ENCODE results near the gene ACTBL2. TPM values are rescaled to one million over a fixed set of nuclear protein-coding genes. Genes with fewer than 3 reads are reported as not detected.

ACTBL2 gene
- total RNA-seq, 1 experiment from 2014 or later, result 0.11 TPM

- BruUV-seq (replicated peaks), result no TSS peak
- no peak for TF ChIP-seq EZH2phosphoT487 (IDR thresholded peaks at IDR 0.05; ENCODE audit: borderline replicate concordance, low read length)
- TF ChIP-seq, protein P1, sequence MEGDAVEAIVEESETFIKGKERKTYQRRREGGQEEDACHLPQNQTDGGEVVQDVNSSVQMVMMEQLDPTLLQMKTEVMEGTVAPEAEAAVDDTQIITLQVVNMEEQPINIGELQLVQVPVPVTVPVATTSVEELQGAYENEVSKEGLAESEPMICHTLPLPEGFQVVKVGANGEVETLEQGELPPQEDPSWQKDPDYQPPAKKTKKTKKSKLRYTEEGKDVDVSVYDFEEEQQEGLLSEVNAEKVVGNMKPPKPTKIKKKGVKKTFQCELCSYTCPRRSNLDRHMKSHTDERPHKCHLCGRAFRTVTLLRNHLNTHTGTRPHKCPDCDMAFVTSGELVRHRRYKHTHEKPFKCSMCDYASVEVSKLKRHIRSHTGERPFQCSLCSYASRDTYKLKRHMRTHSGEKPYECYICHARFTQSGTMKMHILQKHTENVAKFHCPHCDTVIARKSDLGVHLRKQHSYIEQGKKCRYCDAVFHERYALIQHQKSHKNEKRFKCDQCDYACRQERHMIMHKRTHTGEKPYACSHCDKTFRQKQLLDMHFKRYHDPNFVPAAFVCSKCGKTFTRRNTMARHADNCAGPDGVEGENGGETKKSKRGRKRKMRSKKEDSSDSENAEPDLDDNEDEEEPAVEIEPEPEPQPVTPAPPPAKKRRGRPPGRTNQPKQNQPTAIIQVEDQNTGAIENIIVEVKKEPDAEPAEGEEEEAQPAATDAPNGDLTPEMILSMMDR (conservative IDR thresholded peaks at IDR 0.05; ENCODE audit: low read depth, low read length), result no peak
- TF ChIP-seq EZH2 (IDR thresholded peaks at IDR 0.05; ENCODE audit: low read length, unreplicated experiment), result no peak
- H3K4me1 ChIP-seq (ENCODE audit: insufficient read depth, low read length), result peaks cover 29% of the 10 kb centered on the region
- ChIA-PET POLR2A (ENCODE audit: unreplicated experiment) (no interaction called here), CTCF (no interaction called here)
- intact Hi-C loops (cut with micrococcal nuclease), result loop anchor here (5.0 kb wide), 1 partner anchor 151 kb away; no protein-coding TSS in a partner anchor
- no peak overlapping the region for H2AFZ ChIP-seq (ENCODE audit: low read length)
- no peaks in the 10 kb centered on the region for H3K36me3 ChIP-seq (ENCODE audit: low read depth, low read length)
- ATAC-seq (no peak), DNase-seq (peak; percentile 21)
- no peak overlapping the region for H3K4me2 ChIP-seq (ENCODE audit: low read length)
- H3K27me3 ChIP-seq (ENCODE audit: low read length), result no peaks in the 10 kb centered on the region
- H3K79me2 ChIP-seq (ENCODE audit: low read length), result no peaks in the 10 kb centered on the region
- no peak overlapping the region for H3K4me3 ChIP-seq (ENCODE audit: low read length)
- H3K9me2 ChIP-seq (replicated peaks; ENCODE audit: low read length), result no peaks in the 10 kb centered on the region
- H4K20me1 ChIP-seq (ENCODE audit: low read length), result no peaks in the 10 kb centered on the region
- H3F3A ChIP-seq (ENCODE audit: low read length, unreplicated experiment), result no peaks in the 10 kb centered on the region
- no peak overlapping the region for H3K27ac ChIP-seq (ENCODE audit: low read length)
- no peak overlapping the region for H3K9ac ChIP-seq (ENCODE audit: low read length)
- no peaks in the 10 kb centered on the region for H3K9me3 ChIP-seq (ENCODE audit: low read length)
Measured at GRCh38 chr5:57501414-57502201, 19.0 kb upstream of the ACTBL2 start.

- peak overlapping the region; percentile 58 for H3K9ac ChIP-seq (ENCODE audit: low read length)
Measured at GRCh38 chr5:57499262-57500050, 16.8 kb upstream of the ACTBL2 start.

More at GRCh38 chr5:57499262-57500050, 16.8 kb upstream of the ACTBL2 start:
- POLR2A ChIA-PET (ENCODE audit: unreplicated experiment), result interaction anchor here (0.5 kb wide), 1 partner anchor 712 kb away, joined by 3 read pairs; no protein-coding TSS in a partner anchor
- CTCF ChIA-PET, result interaction anchor here (0.6 to 1.7 kb wide), 8 partner anchors 34 to 961 kb away, joined by 3 to 8 read pairs (median 3); no protein-coding TSS in a partner anchor
- Histone ChIP-seq H3K9me2 (replicated peaks; ENCODE audit: low read length) (no peaks in the 10 kb centered on the region), H3K4me1 (ENCODE audit: insufficient read depth, low read length) (peaks cover 35% of the 10 kb centered on the region), H3K36me3 (ENCODE audit: low read depth, low read length) (no peaks in the 10 kb centered on the region), H3F3A (ENCODE audit: low read length, unreplicated experiment) (no peaks in the 10 kb centered on the region), H3K4me2 (ENCODE audit: low read length) (peak overlapping the region; percentile 40), H2AFZ (ENCODE audit: low read length) (peak overlapping the region; percentile 35), H3K27ac (ENCODE audit: low read length) (no peak overlapping the region), H4K20me1 (ENCODE audit: low read length) (no peaks in the 10 kb centered on the region), H3K27me3 (ENCODE audit: low read length) (no peaks in the 10 kb centered on the region), H3K9me3 (ENCODE audit: low read length) (no peaks in the 10 kb centered on the region), H3K4me3 (ENCODE audit: low read length) (peak overlapping the region; percentile 19; the same call in 1 of the 2 replicates), H3K79me2 (ENCODE audit: low read length) (no peaks in the 10 kb centered on the region)
- no TSS peak for BruUV-seq (replicated peaks)
- TF ChIP-seq EZH2 (IDR thresholded peaks at IDR 0.05; ENCODE audit: low read length, unreplicated experiment) (no peak), EZH2phosphoT487 (IDR thresholded peaks at IDR 0.05; ENCODE audit: borderline replicate concordance, low read length) (no peak)
- TF ChIP-seq, protein P1 (conservative IDR thresholded peaks at IDR 0.05; ENCODE audit: low read depth, low read length), result peak; percentile 77
- ATAC-seq (peak; percentile 41; the same call in 1 of the 2 replicates), DNase-seq (peak; percentile 71)
- intact Hi-C loops (cut with micrococcal nuclease), result loop anchor here (1.0 to 5.0 kb wide), 6 partner anchors 117 to 963 kb away; no protein-coding TSS in a partner anchor

Measured in PC-3 (cell line).